GM12892 (cell line): ENCODE data around the gene CT47C1.

ENCODE experiments used
- POLR2A ChIP-seq: IDR thresholded peaks from 2 replicates; pipeline ENCODE4 v1.6.1; 2011; ENCODE audit warnings: low read depth, low read length, control low read depth
- TAF1 ChIP-seq: IDR thresholded peaks from 2 replicates; pipeline ENCODE4 v1.6.1; 2011; ENCODE audit warnings: low read depth, mild to moderate bottlenecking, control low read depth, low read length, borderline replicate concordance

DNA sequence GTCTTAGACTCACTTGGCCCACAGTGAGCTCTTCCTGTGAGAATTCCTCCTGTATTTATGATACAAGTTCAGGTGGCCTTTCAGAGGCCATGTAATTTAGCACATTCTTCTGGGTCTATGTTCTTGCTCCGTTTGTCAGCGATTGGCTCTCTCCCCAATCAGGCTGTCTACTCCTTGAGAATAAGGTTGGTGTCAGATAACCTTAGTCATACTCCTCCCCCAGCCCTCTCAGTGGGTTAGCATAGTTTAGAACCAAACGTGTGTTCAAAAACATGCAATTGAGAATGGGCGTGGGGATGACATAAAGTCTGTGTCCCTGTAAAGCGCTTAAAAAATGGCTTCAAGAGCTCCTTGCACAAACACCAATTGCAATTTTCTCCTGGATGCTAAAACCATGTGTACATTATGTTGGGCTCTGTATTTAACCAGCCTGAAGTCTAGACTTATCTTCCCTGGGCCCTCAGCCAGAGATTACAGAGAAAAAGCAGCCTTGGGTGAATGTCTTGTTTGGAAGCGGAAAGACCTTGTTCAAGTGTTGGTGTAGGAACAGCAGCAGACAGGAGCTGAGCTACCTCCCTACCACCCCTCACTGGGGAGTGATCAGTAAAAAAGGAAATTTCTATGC, 9.9 kb upstream of the CT47C1 start:
- TF ChIP-seq TAF1: no peak
- TF ChIP-seq POLR2A: no peak
